HFFc6 (cell line): Measurements from ENCODE around the gene PRDM1. TPM values are rescaled to one million over a fixed set of nuclear protein-coding genes. Genes with fewer than 3 reads are reported as not detected.

ENCODE experiments used
- DNase-seq: peaks from one replicate; pipeline ENCODE4 v3.0.0-alpha.2; 2018
- H3K27ac Mint-ChIP-seq: 2 replicates; pipeline ENCODE4 v1.8.0; 2020; ENCODE audit warnings: mild to moderate bottlenecking, mixed read lengths
- H3K27me3 Mint-ChIP-seq: 2 replicates; pipeline ENCODE4 v1.8.0; 2021; ENCODE audit warnings: mild to moderate bottlenecking, moderate library complexity, mixed read lengths; ENCODE audit not compliant: insufficient read depth
- H3K36me3 Mint-ChIP-seq: 2 replicates; pipeline ENCODE4 v1.8.0; 2021; ENCODE audit warnings: low read depth, mixed read lengths
- H3K4me1 Mint-ChIP-seq: 2 replicates; pipeline ENCODE4 v1.8.0; 2020; ENCODE audit warnings: low read depth, mixed read lengths
- H3K4me3 Mint-ChIP-seq: 2 replicates; pipeline ENCODE4 v1.8.0; 2020; ENCODE audit warnings: mild to moderate bottlenecking, moderate library complexity, mixed read lengths
- H3K9me3 Mint-ChIP-seq: 2 replicates; pipeline ENCODE4 v1.8.0; 2020; ENCODE audit warnings: mild to moderate bottlenecking, mixed read lengths
- CTCF ChIP-seq: fragments of 200-600 bp; sonication (generic); IDR thresholded peaks from 2 replicates; pipeline ENCODE4 v1.5.0; 2021; ENCODE audit warnings: antibody characterized with exemption, mild to moderate bottlenecking
- total RNA-seq, 6 experiments: library from RNA; stranded (reverse); fragmentation: NEBNext Ultra II Directional; extraction: Animal tissue kit (Norgen Biotek cat#: 25700); gene quantifications; 2 replicates in 1 of 6; 3 replicates in 5 of 6; pipeline ENCODE4 v1.2.3, GENCODE V29; 2021

PRDM1 gene
- total RNA-seq, 6 experiments from 2014 or later, result 8.4 to 12.3 (median 10.3) TPM

- H3K36me3 Mint-ChIP-seq, result no peaks in the 10 kb centered on the region
- no peak overlapping the region for H3K27ac Mint-ChIP-seq
- TF ChIP-seq CTCF, result no peak
- H3K27me3 Mint-ChIP-seq, result peaks cover under 1% of the 10 kb centered on the region; the same call in 1 of the 2 replicates
- H3K4me3 Mint-ChIP-seq, result no peak overlapping the region
- no peak for DNase-seq
- no peaks in the 10 kb centered on the region for H3K9me3 Mint-ChIP-seq
- peaks cover 33% of the 10 kb centered on the region for H3K4me1 Mint-ChIP-seq
Observed at GRCh38 chr6:106077881-106078280, 8.3 kb upstream of the PRDM1 start.

GRCh38 chr6:106079961-106080762 is 6.0 kb upstream of the PRDM1 start:
- Mint-ChIP-seq H3K27ac (no peak overlapping the region), H3K4me1 (peaks cover 56% of the 10 kb centered on the region), H3K9me3 (no peaks in the 10 kb centered on the region), H3K36me3 (no peaks in the 10 kb centered on the region), H3K27me3 (no peaks in the 10 kb centered on the region; the same call in 1 of the 2 replicates), H3K4me3 (no peak overlapping the region)
- no peak for DNase-seq
- TF ChIP-seq CTCF, result no peak

GRCh38 chr6:106080763-106081095 is 5.4 kb upstream of the PRDM1 start:
- DNase-seq, result no peak
- Mint-ChIP-seq H3K36me3 (no peaks in the 10 kb centered on the region), H3K27ac (no peak overlapping the region), H3K4me3 (no peak overlapping the region), H3K27me3 (no peaks in the 10 kb centered on the region; the same call in 1 of the 2 replicates), H3K4me1 (peaks cover 62% of the 10 kb centered on the region), H3K9me3 (no peaks in the 10 kb centered on the region)
- no peak for TF ChIP-seq CTCF

- Mint-ChIP-seq H3K4me1 (peaks cover 63% of the 10 kb centered on the region), H3K9me3 (no peaks in the 10 kb centered on the region), H3K27me3 (no peaks in the 10 kb centered on the region; the same call in 1 of the 2 replicates), H3K36me3 (no peaks in the 10 kb centered on the region), H3K4me3 (no peak overlapping the region), H3K27ac (peak overlapping the region; percentile 24; the same call in 1 of the 2 replicates)
- TF ChIP-seq CTCF, result no peak
- DNase-seq, result no peak
Observed at GRCh38 chr6:106081715-106082114, 4.4 kb upstream of the PRDM1 start.

GRCh38 chr6:106082735-106083398 is 3.3 kb upstream of the PRDM1 start:
- Mint-ChIP-seq H3K4me1 (peaks cover 54% of the 10 kb centered on the region), H3K27me3 (no peaks in the 10 kb centered on the region; the same call in 1 of the 2 replicates), H3K27ac (peak overlapping the region; percentile 77), H3K4me3 (peak overlapping the region; percentile 38), H3K36me3 (peaks cover under 1% of the 10 kb centered on the region; the same call in 1 of the 2 replicates), H3K9me3 (no peaks in the 10 kb centered on the region)
- DNase-seq, result peak; percentile 83
- no peak for TF ChIP-seq CTCF
